B cell (primary cell): ENCODE measurements around the gene POFUT1. TPM values are rescaled to one million over a fixed set of nuclear protein-coding genes. Genes with fewer than 3 reads are reported as not detected.

ENCODE experiments used
- ATAC-seq: fragments of 200-7000 bp; cut with Tn5 transposase; one replicate; pipeline ENCODE4 v1.10.0; 2021; ENCODE audit warnings: low read depth, mild to moderate bottlenecking, moderate number of reproducible peaks, moderate library complexity
- CTCF ChIA-PET: fragments of 350-600 bp; sonication (Branson Sonifier 250); formaldehyde crosslinking; loops from one replicate; lab custom pipeline; 2021; ENCODE audit warnings: antibody characterized with exemption, inconsistent platforms; lab: Charles Lee
- POLR2A ChIA-PET: fragments of 350-600 bp; sonication (Branson Sonifier 250); formaldehyde crosslinking; loops from one replicate; lab custom pipeline; 2021; ENCODE audit warnings: antibody characterized with exemption; lab: Charles Lee
- DNase-seq: peaks from one replicate; pipeline ENCODE4 v3.0.0; 2013
- H2AFZ ChIP-seq: 2 replicates; pipeline ENCODE4 v1.6.1; 2012; ENCODE audit warnings: mild to moderate bottlenecking, low read depth, low read length; ENCODE audit not compliant: insufficient read depth, poor library complexity, severe bottlenecking
- H3K27ac ChIP-seq, 2 donors: 1 replicate in 1 of 2; 2 replicates in 1 of 2; pipeline ENCODE4 v1.5.1; 2012 to 2013; ENCODE audit warnings: low read length in 2 of 2, mild to moderate bottlenecking in 2 of 2, moderate library complexity in 1 of 2
- H3K27me3 ChIP-seq, 4 experiments: fragments of 200-600 bp in 1 of 4; sonication (generic) in 1 of 4; replicated peaks in 1 of 4; 1 replicate in 2 of 4; 2 replicates in 2 of 4; pipeline versions ENCODE4 v1.6.1 to v1.7.0; 2013 to 2016; ENCODE audit warnings: low read length in 3 of 4, mild to moderate bottlenecking in 2 of 4, mixed read lengths in 1 of 4, moderate library complexity in 1 of 4; ENCODE audit not compliant: insufficient read depth in 4 of 4, control insufficient read depth in 3 of 4; ENCODE audit errors: control extremely low read depth in 1 of 4
- H3K36me3 ChIP-seq, 2 experiments: replicated peaks in 1 of 2; 1 replicate in 1 of 2; 2 replicates in 1 of 2; pipeline versions ENCODE4 v1.6.1 to v1.7.1; 2013; ENCODE audit warnings: low read length in 1 of 2; ENCODE audit not compliant: insufficient read depth in 2 of 2, control insufficient read depth in 1 of 2; ENCODE audit errors: control extremely low read depth in 1 of 2, extremely low read depth in 1 of 2
- H3K4me1 ChIP-seq, 2 donors: fragments of 200-600 bp in 1 of 2; sonication (generic) in 1 of 2; 1 replicate in 1 of 2; 2 replicates in 1 of 2; pipeline versions ENCODE4 v1.5.1 to v1.6.1; 2013 to 2017; ENCODE audit warnings: low read length in 2 of 2; ENCODE audit not compliant: control insufficient read depth in 2 of 2, insufficient read depth in 2 of 2
- H3K4me2 ChIP-seq: replicated peaks from 2 replicates; pipeline ENCODE3; 2012; ENCODE audit warnings: mild to moderate bottlenecking, low read depth, low read length; ENCODE audit not compliant: poor library complexity, severe bottlenecking
- H3K4me3 ChIP-seq, 5 experiments: fragments of 200-600 bp in 1 of 5; sonication (generic) in 1 of 5; 1 replicate in 3 of 5; 2 replicates in 2 of 5; pipeline versions ENCODE4 v1.5.1 to v1.7.0; 2011 to 2016; ENCODE audit warnings: low read length in 4 of 5, mild to moderate bottlenecking in 4 of 5, low read depth in 2 of 5, control low read depth in 1 of 5, moderate library complexity in 1 of 5; ENCODE audit not compliant: insufficient read depth in 1 of 5; ENCODE audit errors: control extremely low read depth in 1 of 5, extremely low read depth in 1 of 5
- H3K79me2 ChIP-seq: fragments of 200-600 bp; sonication (generic); one replicate; pipeline ENCODE4 v1.6.0; 2016; ENCODE audit warnings: low read length; ENCODE audit not compliant: control insufficient read depth, insufficient read depth
- H3K9ac ChIP-seq: fragments of 200-600 bp; sonication (generic); 2 replicates; pipeline ENCODE4 v1.6.1; 2017; ENCODE audit warnings: mild to moderate bottlenecking, low read length, moderate library complexity
- H3K9me3 ChIP-seq, 3 donors: one replicate each; pipeline versions ENCODE4 v1.6.1 to v1.7.1; 2013; ENCODE audit warnings: low read length in 2 of 3; ENCODE audit not compliant: control insufficient read depth in 2 of 3, insufficient read depth in 1 of 3; ENCODE audit errors: control extremely low read depth in 1 of 3
- H4K20me1 ChIP-seq: 2 replicates; pipeline ENCODE4 v1.6.0; 2012; ENCODE audit warnings: mild to moderate bottlenecking, low read length; ENCODE audit not compliant: insufficient read depth, control insufficient read depth, poor library complexity, severe bottlenecking
- H3K27ac Mint-ChIP-seq: one replicate; pipeline ENCODE4 v1.8.0; 2021; ENCODE audit warnings: mixed read lengths
- H3K27me3 Mint-ChIP-seq: one replicate; pipeline ENCODE4 v1.8.0; 2021; ENCODE audit warnings: mixed read lengths
- H3K4me1 Mint-ChIP-seq: one replicate; pipeline ENCODE4 v1.8.0; 2021; ENCODE audit warnings: mixed read lengths
- H3K4me3 Mint-ChIP-seq: one replicate; pipeline ENCODE4 v1.8.0; 2021; ENCODE audit warnings: mixed read lengths
- H3K9me3 Mint-ChIP-seq: one replicate; pipeline ENCODE4 v1.8.0; 2022; ENCODE audit warnings: mixed read lengths; ENCODE audit not compliant: insufficient read depth
- EZH2 ChIP-seq: IDR thresholded peaks from 2 replicates; pipeline ENCODE4 v1.6.1; 2012; ENCODE audit warnings: borderline replicate concordance, low read depth, mild to moderate bottlenecking, moderate library complexity, low read length; ENCODE audit not compliant: insufficient read depth, poor library complexity, severe bottlenecking
- WGBS: methylation state at CpG from one replicate; pipeline ENCODE4 v1.1.5; 2013; ENCODE audit warnings: missing lambda C conversion rate; ENCODE audit not compliant: insufficient coverage; 5-methylcytosine and 5-hydroxymethylcytosine counted together
- intact Hi-C: fragments of 100-400 bp; cut with micrococcal nuclease; formaldehyde crosslinking; loops from one replicate; pipeline ENCODE4 v1.10.0; 2022
- polyA plus RNA-seq: library from polyadenylated mRNA; depleted of rRNA; stranded (reverse); fragments of >200 nt; gene quantifications from 2 replicates; pipeline ENCODE4 v1.2.3, GENCODE V29; 2012
- total RNA-seq, 2 donors: library from RNA; stranded (reverse); fragments of 120-200 nt in 1 of 2; gene quantifications; 1 replicate in 1 of 2; 2 replicates in 1 of 2; pipeline versions ENCODE4 v1.2.3 to v1.2.4, GENCODE V29; 2013 to 2022
- TF ChIP-seq, protein P1 (sequence below): fragments of 200-600 bp; IDR thresholded peaks from one replicate; pipeline ENCODE4 v1.8.0; 2022; ENCODE audit warnings: antibody characterized with exemption, mild to moderate bottlenecking

Gene POFUT1
- total and polyA plus RNA-seq, 2 donors (not counting 1 experiment from before 2014, with no cell fraction given) = 7.8 to 18.1 TPM

DNA sequence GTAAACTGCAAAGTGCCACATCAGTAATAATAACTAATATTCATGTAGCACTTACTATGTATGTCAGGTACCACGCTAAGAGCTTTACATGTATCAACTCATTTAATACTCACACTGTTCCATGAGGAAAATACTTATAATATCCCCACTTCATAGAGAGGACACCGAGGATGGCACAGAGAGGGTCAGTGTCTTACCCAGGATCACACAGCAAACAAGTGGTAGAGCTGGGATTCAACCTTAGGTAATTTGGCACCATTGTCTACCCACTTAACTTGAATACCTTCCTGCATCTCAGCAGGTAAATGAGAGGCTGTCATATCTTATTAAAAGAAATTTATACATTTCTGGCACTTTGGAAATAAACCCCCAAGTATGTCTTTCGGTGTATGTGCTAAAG lies 8.0 kb downstream of the POFUT1 start:
- Histone ChIP-seq H2AFZ (no peak overlapping the region), H3K4me2 (no peak overlapping the region), H3K36me3 (peaks cover 0 to 59% of the 10 kb centered on the region in 2 experiments), H4K20me1 (no peaks in the 10 kb centered on the region), H3K9me3 (no peaks in the 10 kb centered on the region), H3K79me2 (no peaks in the 10 kb centered on the region), H3K4me1 (no peaks in the 10 kb centered on the region), H3K27me3 (no peaks in the 10 kb centered on the region), H3K4me3 (no peak overlapping the region), H3K9ac (no peak overlapping the region), H3K27ac (no peak overlapping the region)
- intact Hi-C loops = no loop called here
- no peaks in the 10 kb centered on the region for H3K27me3 Mint-ChIP-seq
- CTCF ChIA-PET = interaction anchor here (0.8 to 1.2 kb wide), 2 partner anchors 17 to 116 kb away, joined by 3 to 4 read pairs; no protein-coding TSS in a partner anchor
- TF ChIP-seq EZH2 = no peak
- TF ChIP-seq, protein P1, sequence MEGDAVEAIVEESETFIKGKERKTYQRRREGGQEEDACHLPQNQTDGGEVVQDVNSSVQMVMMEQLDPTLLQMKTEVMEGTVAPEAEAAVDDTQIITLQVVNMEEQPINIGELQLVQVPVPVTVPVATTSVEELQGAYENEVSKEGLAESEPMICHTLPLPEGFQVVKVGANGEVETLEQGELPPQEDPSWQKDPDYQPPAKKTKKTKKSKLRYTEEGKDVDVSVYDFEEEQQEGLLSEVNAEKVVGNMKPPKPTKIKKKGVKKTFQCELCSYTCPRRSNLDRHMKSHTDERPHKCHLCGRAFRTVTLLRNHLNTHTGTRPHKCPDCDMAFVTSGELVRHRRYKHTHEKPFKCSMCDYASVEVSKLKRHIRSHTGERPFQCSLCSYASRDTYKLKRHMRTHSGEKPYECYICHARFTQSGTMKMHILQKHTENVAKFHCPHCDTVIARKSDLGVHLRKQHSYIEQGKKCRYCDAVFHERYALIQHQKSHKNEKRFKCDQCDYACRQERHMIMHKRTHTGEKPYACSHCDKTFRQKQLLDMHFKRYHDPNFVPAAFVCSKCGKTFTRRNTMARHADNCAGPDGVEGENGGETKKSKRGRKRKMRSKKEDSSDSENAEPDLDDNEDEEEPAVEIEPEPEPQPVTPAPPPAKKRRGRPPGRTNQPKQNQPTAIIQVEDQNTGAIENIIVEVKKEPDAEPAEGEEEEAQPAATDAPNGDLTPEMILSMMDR = no peak
- no peak for DNase-seq
- H3K9me3 Mint-ChIP-seq = no peaks in the 10 kb centered on the region
- H3K27ac Mint-ChIP-seq = no peak overlapping the region
- no CpG with 5 or more reads among the region's 3 CpGs for WGBS
- peaks cover 4% of the 10 kb centered on the region for H3K4me1 Mint-ChIP-seq
- H3K4me3 Mint-ChIP-seq = no peak overlapping the region
- POLR2A ChIA-PET = no interaction called here
- no peak for ATAC-seq

DNA sequence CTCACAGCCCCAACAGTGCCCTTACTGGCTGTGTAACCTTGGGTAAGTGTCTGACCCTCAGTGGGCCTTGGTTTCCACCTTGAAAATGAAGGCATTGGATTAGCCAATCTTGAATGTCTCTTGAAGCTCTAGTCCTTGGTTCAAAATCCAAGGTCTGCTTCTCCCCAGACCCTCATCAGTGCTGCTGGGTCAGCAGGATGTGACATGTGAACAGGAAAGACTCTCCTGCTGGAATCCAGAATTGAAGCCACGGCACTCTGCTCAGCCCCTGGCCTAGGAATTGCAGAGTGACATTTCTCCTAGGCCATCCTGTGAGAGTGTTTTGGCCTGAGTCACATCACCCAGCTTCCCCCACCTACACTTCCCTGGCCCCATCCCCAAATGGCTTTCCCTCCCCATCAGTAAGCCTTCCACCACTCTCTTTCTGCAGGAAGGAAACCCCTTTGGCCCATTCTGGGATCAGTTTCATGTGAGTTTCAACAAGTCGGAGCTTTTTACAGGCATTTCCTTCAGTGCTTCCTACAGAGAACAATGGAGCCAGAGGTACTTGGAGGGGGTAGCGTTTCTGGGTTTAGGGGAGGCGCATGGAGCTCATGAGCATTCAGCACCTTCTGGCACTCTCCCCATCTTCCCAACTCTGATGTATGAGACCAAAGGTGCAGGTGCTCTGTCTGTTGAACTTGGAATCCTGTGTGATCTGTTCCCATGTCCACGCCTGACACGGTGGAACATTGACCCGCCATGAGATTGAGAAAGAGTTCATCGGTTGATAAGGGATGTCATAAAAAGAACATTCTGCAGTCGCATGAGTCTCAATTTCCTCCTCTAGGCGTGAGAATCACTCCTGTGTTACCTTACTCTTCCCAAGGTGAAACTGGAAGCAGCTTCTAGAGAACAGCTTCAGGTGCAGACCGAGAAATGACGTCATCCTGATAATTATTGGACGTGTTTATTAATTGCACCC lies 8.8 kb downstream of the POFUT1 start:
- Histone ChIP-seq H3K27ac (no peak overlapping the region), H4K20me1 (no peaks in the 10 kb centered on the region), H3K4me2 (no peak overlapping the region), H2AFZ (no peak overlapping the region), H3K27me3 (no peaks in the 10 kb centered on the region), H3K9ac (no peak overlapping the region), H3K9me3 (no peaks in the 10 kb centered on the region), H3K4me3 (no peak overlapping the region), H3K79me2 (no peaks in the 10 kb centered on the region), H3K4me1 (no peaks in the 10 kb centered on the region), H3K36me3 (peaks cover 0 to 65% of the 10 kb centered on the region in 2 experiments)
- H3K9me3 Mint-ChIP-seq = no peaks in the 10 kb centered on the region
- no peak overlapping the region for H3K4me3 Mint-ChIP-seq
- ChIA-PET POLR2A (no interaction called here), CTCF (interaction anchor here (0.8 kb wide), 1 partner anchor 17 kb away, joined by 4 read pairs; no protein-coding TSS in a partner anchor)
- intact Hi-C loops = no loop called here
- TF ChIP-seq, protein P1 = no peak
- no peak for TF ChIP-seq EZH2
- H3K4me1 Mint-ChIP-seq = peaks cover 4% of the 10 kb centered on the region
- ATAC-seq (no peak), DNase-seq (no peak)
- 100% methylated on average over 6 of the region's 13 CpGs for WGBS
- H3K27ac Mint-ChIP-seq = no peak overlapping the region
- no peaks in the 10 kb centered on the region for H3K27me3 Mint-ChIP-seq
